Stimulated activated CD8-positive, alpha-beta memory T cell treated with anti-CD3 and anti-CD28 coated beads, Interleukin-7, amount 100 ng/mL, for 4 hours (primary cell): Measurements from ENCODE around the gene IQSEC1.
"Not testable (repeated sequence)": the region's sequence is repeated elsewhere in the genome, so short reads cannot be mapped to it uniquely, and the experiment has no call there.

Source experiments
- DNase-seq, 2 donors: peaks; one replicate each; pipeline ENCODE4 v3.0.0-alpha.2; 2020; ENCODE audit warnings: low read depth in 2 of 2

Gene IQSEC1

GRCh38 chr3:12875857-12876836 lies 197.1 kb downstream of the IQSEC1 start:
- no peak for DNase-seq

GRCh38 chr3:12871404-12871983 lies 201.7 kb downstream of the IQSEC1 start:
- DNase-seq: no peak

GRCh38 chr3:12870942-12871341 lies 202.3 kb downstream of the IQSEC1 start:
- DNase-seq: peak in 1 of 2 donors; percentile 18

GRCh38 chr3:12869035-12869621 lies 204.1 kb downstream of the IQSEC1 start:
- peak in 1 of 2 donors; percentile 9 for DNase-seq

- DNase-seq: peak in 1 of 2 donors; percentile 37
These were observed 204.9 kb downstream of the IQSEC1 start for GRCh38 chr3:12868039-12869034.

- DNase-seq: no peak
These were observed 206.4 kb downstream of the IQSEC1 start for GRCh38 chr3:12866836-12867235.

GRCh38 chr3:12865271-12865670 lies 208.0 kb downstream of the IQSEC1 start:
- DNase-seq: no peak

- DNase-seq: no peak
These were observed 210.8 kb downstream of the IQSEC1 start for GRCh38 chr3:12862387-12862786.

- no peak for DNase-seq
These were observed 211.6 kb downstream of the IQSEC1 start for GRCh38 chr3:12861611-12862010.

GRCh38 chr3:12859840-12860239 lies 213.4 kb downstream of the IQSEC1 start:
- no peak for DNase-seq

GRCh38 chr3:12856626-12857025 lies 216.6 kb downstream of the IQSEC1 start:
- no peak for DNase-seq

GRCh38 chr3:12854565-12854964 lies 218.7 kb downstream of the IQSEC1 start:
- DNase-seq: no peak

- not testable (repeated sequence) for DNase-seq
These were observed 219.4 kb downstream of the IQSEC1 start for GRCh38 chr3:12853847-12854246.

GRCh38 chr3:12852201-12852600 lies 221.0 kb downstream of the IQSEC1 start:
- no peak for DNase-seq
